Kasumi-1 (cell line): ENCODE data around the gene ANKRD13A.

Source experiments
- DNase-seq, 2 experiments: peaks; one replicate each; lab custom pipeline; 2025; lab: John Stamatoyannopoulos, UW

ANKRD13A gene

GRCh38 chr12:109998904-109999648 lies at the start of gene ANKRD13A:
TSS of gene ANKRD13A (plus strand) at chr12:109999430. CDS start at chr12:109999689, 259 bp downstream.
- DNase-seq: peak; percentile 93

- no peak for DNase-seq
Observed at GRCh38 chr12:109950625-109951024, 48.6 kb upstream of the ANKRD13A start.

- DNase-seq: no peak
Observed at GRCh38 chr12:109951136-109951535, 48.1 kb upstream of the ANKRD13A start.

GRCh38 chr12:109951751-109952150 lies 47.5 kb upstream of the ANKRD13A start:
- DNase-seq: no peak

GRCh38 chr12:109952160-109952858 lies 46.9 kb upstream of the ANKRD13A start:
- DNase-seq: no peak

GRCh38 chr12:109952873-109953272 lies 46.4 kb upstream of the ANKRD13A start:
- DNase-seq: no peak

- DNase-seq: no peak
Observed at GRCh38 chr12:109953656-109954055, 45.6 kb upstream of the ANKRD13A start.

- no peak for DNase-seq
Observed at GRCh38 chr12:109958374-109958773, 40.9 kb upstream of the ANKRD13A start.

- no peak for DNase-seq
Observed at GRCh38 chr12:109959411-109960093, 39.7 kb upstream of the ANKRD13A start.

GRCh38 chr12:109961201-109961600 lies 38.0 kb upstream of the ANKRD13A start:
- DNase-seq: no peak

GRCh38 chr12:109961612-109962011 lies 37.6 kb upstream of the ANKRD13A start:
- DNase-seq: no peak

- no peak for DNase-seq
Observed at GRCh38 chr12:109962398-109962797, 36.8 kb upstream of the ANKRD13A start.

- DNase-seq: no peak
Observed at GRCh38 chr12:109963330-109963729, 35.9 kb upstream of the ANKRD13A start.

- no peak for DNase-seq
Observed at GRCh38 chr12:109963743-109964429, 35.3 kb upstream of the ANKRD13A start.

GRCh38 chr12:109966546-109966945 lies 32.7 kb upstream of the ANKRD13A start:
- no peak for DNase-seq

- no peak for DNase-seq
Observed at GRCh38 chr12:109967383-109968031, 31.7 kb upstream of the ANKRD13A start.

GRCh38 chr12:109968032-109968420 lies 31.2 kb upstream of the ANKRD13A start:
- no peak for DNase-seq

- no peak for DNase-seq
Observed at GRCh38 chr12:109968801-109969200, 30.4 kb upstream of the ANKRD13A start.

GRCh38 chr12:109972821-109973220 lies 26.4 kb upstream of the ANKRD13A start:
- DNase-seq: no peak

- no peak for DNase-seq
Observed at GRCh38 chr12:109981311-109981710, 17.9 kb upstream of the ANKRD13A start.

GRCh38 chr12:109982210-109982609 lies 17.0 kb upstream of the ANKRD13A start:
- no peak for DNase-seq
